Chondrocyte (in vitro differentiated cells): ENCODE results near the gene NSD1. TPM values are rescaled to one million over a fixed set of nuclear protein-coding genes. Genes with fewer than 3 reads are reported as not detected.
"Not testable (repeated sequence)": the region's sequence is repeated elsewhere in the genome, so short reads cannot be mapped to it uniquely, and the experiment has no call there.

Source experiments
- DNase-seq: peaks from one replicate; pipeline ENCODE4 v3.0.0; 2021; ENCODE audit warnings: mixed read lengths, low spot score
- H3K27ac Mint-ChIP-seq: one replicate; pipeline ENCODE4 v1.8.0; 2021; ENCODE audit warnings: mild to moderate bottlenecking, moderate library complexity, mixed read lengths; ENCODE audit not compliant: unreplicated experiment
- H3K27me3 Mint-ChIP-seq: 2 replicates; pipeline ENCODE4 v1.8.0; 2021; ENCODE audit warnings: low read depth, mixed read lengths
- H3K36me3 Mint-ChIP-seq: 2 replicates; pipeline ENCODE4 v1.8.0; 2021; ENCODE audit warnings: low read depth, mixed read lengths
- H3K4me1 Mint-ChIP-seq: 2 replicates; pipeline ENCODE4 v1.8.0; 2021; ENCODE audit warnings: low read depth, mild to moderate bottlenecking, mixed read lengths
- H3K4me3 Mint-ChIP-seq: one replicate; pipeline ENCODE4 v1.8.0; 2021; ENCODE audit warnings: mild to moderate bottlenecking, moderate library complexity, mixed read lengths; ENCODE audit not compliant: unreplicated experiment
- H3K9me3 Mint-ChIP-seq: 2 replicates; pipeline ENCODE4 v1.8.0; 2021; ENCODE audit warnings: low read depth, mixed read lengths
- total RNA-seq: library from RNA; stranded (reverse); gene quantifications from 3 replicates; pipeline ENCODE4 v1.2.1, GENCODE V29; 2021
- TF ChIP-seq, protein P1 (sequence below): fragments of 200-600 bp; sonication (generic); IDR thresholded peaks from 2 replicates; pipeline ENCODE4 v1.5.0; 2021; ENCODE audit warnings: antibody characterized with exemption, mild to moderate bottlenecking, moderate library complexity

Gene NSD1
- total RNA-seq, 1 donor from 2014 or later = 67.3 TPM

- DNase-seq = no peak
- Mint-ChIP-seq H3K27me3 (no peaks in the 10 kb centered on the region), H3K36me3 (no peaks in the 10 kb centered on the region), H3K4me3 (no peak overlapping the region), H3K27ac (no peak overlapping the region), H3K9me3 (no peaks in the 10 kb centered on the region), H3K4me1 (peaks cover 17% of the 10 kb centered on the region)
- TF ChIP-seq, protein P1, sequence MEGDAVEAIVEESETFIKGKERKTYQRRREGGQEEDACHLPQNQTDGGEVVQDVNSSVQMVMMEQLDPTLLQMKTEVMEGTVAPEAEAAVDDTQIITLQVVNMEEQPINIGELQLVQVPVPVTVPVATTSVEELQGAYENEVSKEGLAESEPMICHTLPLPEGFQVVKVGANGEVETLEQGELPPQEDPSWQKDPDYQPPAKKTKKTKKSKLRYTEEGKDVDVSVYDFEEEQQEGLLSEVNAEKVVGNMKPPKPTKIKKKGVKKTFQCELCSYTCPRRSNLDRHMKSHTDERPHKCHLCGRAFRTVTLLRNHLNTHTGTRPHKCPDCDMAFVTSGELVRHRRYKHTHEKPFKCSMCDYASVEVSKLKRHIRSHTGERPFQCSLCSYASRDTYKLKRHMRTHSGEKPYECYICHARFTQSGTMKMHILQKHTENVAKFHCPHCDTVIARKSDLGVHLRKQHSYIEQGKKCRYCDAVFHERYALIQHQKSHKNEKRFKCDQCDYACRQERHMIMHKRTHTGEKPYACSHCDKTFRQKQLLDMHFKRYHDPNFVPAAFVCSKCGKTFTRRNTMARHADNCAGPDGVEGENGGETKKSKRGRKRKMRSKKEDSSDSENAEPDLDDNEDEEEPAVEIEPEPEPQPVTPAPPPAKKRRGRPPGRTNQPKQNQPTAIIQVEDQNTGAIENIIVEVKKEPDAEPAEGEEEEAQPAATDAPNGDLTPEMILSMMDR = no peak
Measured at GRCh38 chr5:177176175-177176711, 42.7 kb downstream of the NSD1 start.

DNA sequence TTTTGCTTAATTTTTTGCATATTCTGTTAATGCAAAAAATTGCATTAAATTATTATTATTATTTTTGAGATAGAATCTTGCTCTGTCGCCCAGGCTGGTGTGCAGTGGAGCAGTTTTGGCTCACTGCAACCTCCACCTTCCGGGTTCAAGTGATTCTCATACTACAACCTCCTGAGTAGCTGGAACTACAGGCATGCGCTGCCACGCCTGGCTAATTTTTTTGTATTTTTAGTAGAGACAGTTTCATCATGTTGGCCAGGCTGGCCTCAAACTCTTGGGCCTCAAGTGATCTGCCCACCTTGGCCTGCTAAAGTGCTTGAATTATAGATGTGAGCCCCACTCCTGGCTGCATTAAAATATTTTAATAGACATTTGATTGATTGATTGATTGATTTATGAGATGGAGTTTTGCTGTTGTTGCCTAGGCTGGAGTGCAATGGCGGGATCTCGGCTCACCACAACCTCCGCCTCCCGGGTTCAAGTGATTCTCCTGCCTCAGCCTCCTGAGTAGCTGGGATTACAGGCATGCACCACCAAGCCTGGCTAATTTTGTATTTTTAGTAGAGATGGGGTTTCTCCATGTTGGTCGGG is 44.4 kb downstream of the NSD1 start:
- not testable (repeated sequence) for DNase-seq, H3K4me1 Mint-ChIP-seq, H3K27me3 Mint-ChIP-seq, H3K4me3 Mint-ChIP-seq, H3K36me3 Mint-ChIP-seq, H3K27ac Mint-ChIP-seq, H3K9me3 Mint-ChIP-seq

DNA sequence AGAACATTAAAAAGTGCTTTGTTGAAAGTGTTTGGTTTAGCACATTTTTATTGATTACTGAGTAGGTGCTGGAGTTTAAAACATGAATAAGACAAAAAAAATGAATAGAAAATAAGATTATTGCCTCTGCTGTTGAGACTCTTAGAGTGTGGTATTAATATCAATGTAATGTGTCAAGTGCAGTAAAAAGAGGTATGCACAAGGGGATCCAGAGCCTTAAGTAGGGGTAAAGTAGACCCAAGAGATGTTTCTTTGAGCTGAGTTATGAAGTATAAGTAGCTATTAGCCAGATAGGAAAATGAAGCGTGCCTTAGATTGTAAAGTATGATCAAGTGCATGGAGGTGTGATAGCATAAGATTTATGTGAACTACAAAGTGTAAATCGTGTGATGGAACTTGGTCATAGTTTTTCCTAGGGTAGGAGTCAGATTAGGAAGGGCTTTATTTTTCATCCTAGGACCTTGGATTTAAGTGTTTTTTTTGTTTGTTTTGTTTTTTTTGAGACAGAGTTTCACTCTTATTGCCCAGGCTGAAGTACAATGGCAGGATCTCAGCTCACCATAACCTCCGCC is 45.2 kb downstream of the NSD1 start:
- Mint-ChIP-seq H3K9me3 (no peaks in the 10 kb centered on the region), H3K4me3 (no peak overlapping the region), H3K4me1 (peaks cover 9% of the 10 kb centered on the region), H3K27ac (no peak overlapping the region), H3K36me3 (no peaks in the 10 kb centered on the region), H3K27me3 (no peaks in the 10 kb centered on the region)
- DNase-seq = no peak
- TF ChIP-seq, protein P1 = no peak

DNA sequence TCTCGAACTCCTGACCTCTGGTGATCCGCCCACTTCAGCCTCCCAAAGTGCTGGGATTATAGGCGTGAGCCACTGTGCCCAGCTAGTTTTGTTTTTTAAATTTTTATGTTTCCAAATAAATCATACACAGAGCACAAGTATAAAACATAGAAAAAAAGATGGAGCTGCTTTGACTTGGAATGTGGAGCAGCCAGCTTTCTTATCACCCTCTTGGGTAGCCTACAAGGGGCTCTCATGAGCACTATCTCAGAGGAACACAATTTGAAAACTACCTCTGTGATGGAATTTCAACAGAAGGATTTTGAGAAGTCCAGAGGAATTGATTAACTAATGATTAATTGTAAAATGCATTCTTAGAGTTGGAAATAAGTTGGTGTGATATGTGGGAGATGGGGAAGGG is 45.9 kb downstream of the NSD1 start:
- TF ChIP-seq, protein P1 = no peak
- H3K27ac Mint-ChIP-seq = no peak overlapping the region

GRCh38 chr5:177183142-177183541 is 49.6 kb downstream of the NSD1 start:
- no peak for DNase-seq
- Mint-ChIP-seq H3K9me3 (no peaks in the 10 kb centered on the region), H3K4me3 (no peak overlapping the region), H3K36me3 (no peaks in the 10 kb centered on the region), H3K27ac (no peak overlapping the region), H3K4me1 (peaks cover 5% of the 10 kb centered on the region), H3K27me3 (no peaks in the 10 kb centered on the region)
- TF ChIP-seq, protein P1 = no peak

More for the DNA sequence above, 45.9 kb downstream of the NSD1 start:
- Mint-ChIP-seq H3K4me3 (no peak overlapping the region), H3K36me3 (no peaks in the 10 kb centered on the region), H3K27me3 (no peaks in the 10 kb centered on the region), H3K4me1 (peaks cover 9% of the 10 kb centered on the region), H3K9me3 (no peaks in the 10 kb centered on the region)
- DNase-seq = no peak
